HepG2 (cell line): ENCODE results near the gene FZD8. TPM values are rescaled to one million over a fixed set of nuclear protein-coding genes. Genes with fewer than 3 reads are reported as not detected.

Source experiments
- AHDC1 ChIP-seq: sonication (generic); formaldehyde crosslinking; IDR thresholded peaks from 2 replicates; pipeline ENCODE4 v1.5.1; 2020; ENCODE audit warnings: mild to moderate bottlenecking, missing genetic modification reagents, borderline replicate concordance
- CTCF ChIP-seq: sonication (generic); formaldehyde crosslinking; IDR thresholded peaks from 2 replicates; pipeline ENCODE4 v1.5.0; 2020; ENCODE audit warnings: mild to moderate bottlenecking, missing genetic modification reagents, moderate library complexity
- ISL2 ChIP-seq: sonication (generic); formaldehyde crosslinking; IDR thresholded peaks from 2 replicates; pipeline ENCODE4 v1.5.0; 2020; ENCODE audit warnings: missing genetic modification reagents
- RARA ChIP-seq: IDR thresholded peaks from 2 replicates; pipeline ENCODE4 v1.6.1; 2016; ENCODE audit warnings: missing genetic modification reagents, missing compliant biosample characterization
- SOX5 ChIP-seq: IDR thresholded peaks from 2 replicates; pipeline ENCODE4 v1.6.1; 2016; ENCODE audit warnings: borderline replicate concordance
- ZNF292 ChIP-seq: sonication (generic); formaldehyde crosslinking; IDR thresholded peaks from 2 replicates; pipeline ENCODE4 v1.8.1; 2022; ENCODE audit warnings: mild to moderate bottlenecking, low read depth, missing genetic modification reagents, borderline replicate concordance
- ZNF792 ChIP-seq: IDR thresholded peaks from 2 replicates; pipeline ENCODE4 v1.6.1; 2016
- polyA plus RNA-seq, 8 experiments: library from polyadenylated mRNA; depleted of rRNA in 3 of 8; stranded (reverse) in 7 of 8; unstranded in 1 of 8; fragments of >200 nt; fragmentation: Illumina TruSeq in 4 of 8; extraction: Trizol in 4 of 8; gene quantifications; 2 replicates each; pipeline versions ENCODE4 v1.2.1 to v1.2.3, GENCODE V29; 2011 to 2016; ENCODE audit warnings: low read depth in 4 of 8, missing spikeins in 1 of 8, mixed read lengths in 1 of 8; ENCODE audit not compliant: insufficient read depth in 1 of 8
- total RNA-seq, 5 experiments: library from RNA; depleted of rRNA; stranded (reverse); fragments of >200 nt; fragmentation: Illumina TruSeq; extraction: Trizol; gene quantifications; 2 replicates each; pipeline ENCODE4 v1.2.3, GENCODE V29; 2016; ENCODE audit warnings: low read depth in 1 of 5
- TF ChIP-seq, protein P1 (sequence below): sonication (generic); formaldehyde crosslinking; conservative IDR thresholded peaks from 2 replicates; pipeline ENCODE4 v1.4.0; 2020; ENCODE audit warnings: mild to moderate bottlenecking, missing genetic modification reagents, moderate library complexity

The FZD8 gene
- total and polyA plus RNA-seq, 2 of the 13 experiments (the other 11 are each of a cell fraction or from before 2014, with no cell fraction given) = 0.05 to 0.07 TPM

DNA sequence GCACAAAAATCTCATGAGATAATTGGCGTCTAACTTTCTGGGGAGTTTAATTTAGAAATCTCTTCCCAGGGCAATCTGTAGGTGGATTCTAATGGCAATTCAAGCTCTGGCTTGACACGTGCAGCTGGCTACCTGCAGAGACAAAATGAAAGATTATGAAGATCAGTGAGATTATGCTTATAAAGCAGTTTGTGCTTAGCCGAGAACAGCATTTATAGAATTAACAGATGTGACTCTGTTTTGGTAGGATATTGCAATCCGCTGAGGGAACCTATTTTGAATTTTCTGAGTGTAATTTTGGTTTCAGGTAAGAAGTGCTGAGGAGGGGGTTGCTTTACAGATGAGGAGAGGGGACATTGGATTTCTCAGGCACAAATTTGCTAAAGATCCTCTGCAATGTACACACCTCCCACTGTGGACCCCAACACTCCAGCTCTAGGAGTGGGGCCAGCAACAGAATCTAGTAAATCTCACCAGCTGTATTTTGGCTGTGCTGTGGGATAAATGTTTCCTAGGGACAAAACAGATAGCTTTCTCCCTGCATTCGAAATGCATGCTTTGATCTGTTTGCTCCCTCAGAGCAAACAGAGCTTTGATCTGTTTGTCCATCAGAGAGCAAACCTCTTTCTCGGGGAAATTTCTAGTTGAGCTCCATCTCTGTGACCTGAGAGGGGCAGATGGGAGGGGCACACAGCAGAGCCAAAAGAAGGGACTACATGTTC is 29.6 kb downstream of the FZD8 start (continued):
- peak; percentile 52; the same call in 1 of the 2 replicates for TF ChIP-seq AHDC1
- TF ChIP-seq ISL2 (CRISPR knock-in tag) = peak; percentile 71
- TF ChIP-seq, protein P1, sequence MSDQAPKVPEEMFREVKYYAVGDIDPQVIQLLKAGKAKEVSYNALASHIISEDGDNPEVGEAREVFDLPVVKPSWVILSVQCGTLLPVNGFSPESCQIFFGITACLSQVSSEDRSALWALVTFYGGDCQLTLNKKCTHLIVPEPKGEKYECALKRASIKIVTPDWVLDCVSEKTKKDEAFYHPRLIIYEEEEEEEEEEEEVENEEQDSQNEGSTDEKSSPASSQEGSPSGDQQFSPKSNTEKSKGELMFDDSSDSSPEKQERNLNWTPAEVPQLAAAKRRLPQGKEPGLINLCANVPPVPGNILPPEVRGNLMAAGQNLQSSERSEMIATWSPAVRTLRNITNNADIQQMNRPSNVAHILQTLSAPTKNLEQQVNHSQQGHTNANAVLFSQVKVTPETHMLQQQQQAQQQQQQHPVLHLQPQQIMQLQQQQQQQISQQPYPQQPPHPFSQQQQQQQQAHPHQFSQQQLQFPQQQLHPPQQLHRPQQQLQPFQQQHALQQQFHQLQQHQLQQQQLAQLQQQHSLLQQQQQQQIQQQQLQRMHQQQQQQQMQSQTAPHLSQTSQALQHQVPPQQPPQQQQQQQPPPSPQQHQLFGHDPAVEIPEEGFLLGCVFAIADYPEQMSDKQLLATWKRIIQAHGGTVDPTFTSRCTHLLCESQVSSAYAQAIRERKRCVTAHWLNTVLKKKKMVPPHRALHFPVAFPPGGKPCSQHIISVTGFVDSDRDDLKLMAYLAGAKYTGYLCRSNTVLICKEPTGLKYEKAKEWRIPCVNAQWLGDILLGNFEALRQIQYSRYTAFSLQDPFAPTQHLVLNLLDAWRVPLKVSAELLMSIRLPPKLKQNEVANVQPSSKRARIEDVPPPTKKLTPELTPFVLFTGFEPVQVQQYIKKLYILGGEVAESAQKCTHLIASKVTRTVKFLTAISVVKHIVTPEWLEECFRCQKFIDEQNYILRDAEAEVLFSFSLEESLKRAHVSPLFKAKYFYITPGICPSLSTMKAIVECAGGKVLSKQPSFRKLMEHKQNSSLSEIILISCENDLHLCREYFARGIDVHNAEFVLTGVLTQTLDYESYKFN = peak; percentile 79
- peak; percentile 21; the same call in 1 of the 2 replicates for TF ChIP-seq RARA
- TF ChIP-seq ZNF292 (CRISPR knock-in tag) = peak; percentile 48; the same call in 1 of the 2 replicates
- peak; percentile 63; the same call in 1 of the 2 replicates for TF ChIP-seq ZNF792 (CRISPR knock-in tag)
- peak; percentile 6; the same call in 1 of the 2 replicates for TF ChIP-seq CTCF (CRISPR knock-in tag)
- peak; percentile 35; the same call in 1 of the 2 replicates for TF ChIP-seq SOX5 (CRISPR knock-in tag)
